Vagina (tissue), 2 donors: ENCODE data around the gene NME5. TPM values are rescaled to one million over a fixed set of nuclear protein-coding genes. Genes with fewer than 3 reads are reported as not detected.

Experiments used
- DNase-seq, 2 donors: peaks; one replicate each; pipeline ENCODE4 v3.0.0-alpha.2; 2017; ENCODE audit errors: extremely low spot score in 2 of 2
- H3K27ac ChIP-seq: fragments of 200-600 bp; sonication (generic); one replicate; pipeline ENCODE4 v1.5.1; 2019
- H3K27me3 ChIP-seq: fragments of 200-600 bp; sonication (generic); one replicate; pipeline ENCODE4 v1.5.1; 2019
- H3K36me3 ChIP-seq, 2 donors: fragments of 200-600 bp; sonication (generic); one replicate each; pipeline ENCODE4 v1.5.1; 2017 to 2019
- H3K4me1 ChIP-seq: fragments of 200-600 bp; sonication (generic); one replicate; pipeline ENCODE4 v1.5.1; 2019
- H3K4me3 ChIP-seq, 2 donors: fragments of 200-600 bp; sonication (generic); 1 replicate in 1 of 2; 2 replicates in 1 of 2; pipeline ENCODE4 v1.5.1; 2016 to 2019
- H3K9me3 ChIP-seq: fragments of 200-600 bp; sonication (generic); one replicate; pipeline ENCODE4 v1.5.1; 2019
- CTCF ChIP-seq, 3 experiments: fragments of 450-650 bp in 2 of 3; fragments of 200-600 bp in 1 of 3; sonication (generic) in 1 of 3; IDR thresholded peaks; one replicate each; pipeline ENCODE4 v1.5.1; 2017 to 2019; ENCODE audit warnings: antibody characterized with exemption in 3 of 3, mild to moderate bottlenecking in 2 of 3, moderate library complexity in 2 of 3
- POLR2A ChIP-seq, 2 donors: fragments of 450-650 bp; IDR thresholded peaks; one replicate each; pipeline ENCODE4 v1.6.1; 2017; ENCODE audit warnings: antibody characterized with exemption in 2 of 2, mild to moderate bottlenecking in 2 of 2, moderate library complexity in 2 of 2
- POLR2AphosphoS5 ChIP-seq, 2 donors: sonication (generic); formaldehyde crosslinking; IDR thresholded peaks; one replicate each; pipeline ENCODE4 v1.9.0; 2017; ENCODE audit warnings: antibody characterized with exemption in 2 of 2, mild to moderate bottlenecking in 2 of 2, low read depth in 1 of 2; ENCODE audit not compliant: insufficient read depth in 1 of 2
- intact Hi-C: fragments of 100-400 bp; cut with DNase I; formaldehyde crosslinking; loops from one replicate; pipeline ENCODE4 v1.15.1; 2023
- total RNA-seq: library from RNA; depleted of rRNA; stranded (reverse); fragments of >200 nt; gene quantifications from one replicate; pipeline ENCODE4 v1.2.3, GENCODE V29; 2016

Gene NME5
- total RNA-seq, 1 donor from 2014 or later = not detected

GRCh38 chr5:138128334-138128733, 10.9 kb downstream of the NME5 start:
- intact Hi-C loops = no loop called here

DNA sequence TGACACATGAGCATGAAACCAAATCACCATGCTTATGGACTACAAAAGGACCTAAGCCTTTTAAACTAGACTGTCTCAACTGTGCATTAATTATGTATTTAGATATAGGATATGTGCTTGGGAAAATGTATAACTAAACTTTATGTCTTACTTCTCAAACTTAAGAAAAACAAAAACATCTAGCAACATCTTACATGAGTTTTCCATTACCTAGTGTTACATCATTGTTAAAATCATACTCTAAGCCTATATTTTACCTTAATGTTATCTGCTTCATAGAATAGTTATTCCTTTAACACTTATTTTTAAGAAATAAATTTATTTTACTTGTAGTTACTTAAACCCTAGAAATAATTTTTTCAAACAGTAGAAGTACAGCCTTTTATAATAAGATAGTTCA, 24.0 kb downstream of the NME5 start:
- TF ChIP-seq POLR2A (IDR thresholded peaks at IDR 0.05) (no peak), POLR2AphosphoS5 (IDR thresholded peaks at IDR 0.05; ENCODE audit: insufficient read depth in 1 of 2, low read depth in 1 of 2) (no peak), CTCF (IDR thresholded peaks at IDR 0.05) (no peak)
- no peaks in the 10 kb centered on the region for H3K4me1 ChIP-seq
- intact Hi-C loops = no loop called here
- no peaks in the 10 kb centered on the region for H3K9me3 ChIP-seq
- no peak for DNase-seq
- no peaks in the 10 kb centered on the region for H3K36me3 ChIP-seq
- H3K27ac ChIP-seq = no peak overlapping the region
- H3K27me3 ChIP-seq = no peaks in the 10 kb centered on the region
- no peak overlapping the region for H3K4me3 ChIP-seq

More at GRCh38 chr5:138128334-138128733, 10.9 kb downstream of the NME5 start:
- TF ChIP-seq POLR2AphosphoS5 (IDR thresholded peaks at IDR 0.05; ENCODE audit: insufficient read depth in 1 of 2, low read depth in 1 of 2) = no peak
- TF ChIP-seq POLR2A (IDR thresholded peaks at IDR 0.05) = no peak
- no peak for TF ChIP-seq CTCF (IDR thresholded peaks at IDR 0.05)
- no peak for DNase-seq
- Histone ChIP-seq H3K4me1 (no peaks in the 10 kb centered on the region), H3K36me3 (no peaks in the 10 kb centered on the region), H3K9me3 (no peaks in the 10 kb centered on the region), H3K4me3 (no peak overlapping the region), H3K27ac (no peak overlapping the region), H3K27me3 (no peaks in the 10 kb centered on the region)

GRCh38 chr5:138111937-138112336, 27.3 kb downstream of the NME5 start:
- DNase-seq = no peak
- Histone ChIP-seq H3K27ac (no peak overlapping the region), H3K27me3 (no peaks in the 10 kb centered on the region), H3K9me3 (no peaks in the 10 kb centered on the region), H3K36me3 (no peaks in the 10 kb centered on the region), H3K4me3 (no peak overlapping the region), H3K4me1 (no peaks in the 10 kb centered on the region)
- no peak for TF ChIP-seq POLR2AphosphoS5 (IDR thresholded peaks at IDR 0.05; ENCODE audit: insufficient read depth in 1 of 2, low read depth in 1 of 2)
- TF ChIP-seq POLR2A (IDR thresholded peaks at IDR 0.05) = no peak
- TF ChIP-seq CTCF (IDR thresholded peaks at IDR 0.05) = no peak
- intact Hi-C loops = no loop called here

DNA sequence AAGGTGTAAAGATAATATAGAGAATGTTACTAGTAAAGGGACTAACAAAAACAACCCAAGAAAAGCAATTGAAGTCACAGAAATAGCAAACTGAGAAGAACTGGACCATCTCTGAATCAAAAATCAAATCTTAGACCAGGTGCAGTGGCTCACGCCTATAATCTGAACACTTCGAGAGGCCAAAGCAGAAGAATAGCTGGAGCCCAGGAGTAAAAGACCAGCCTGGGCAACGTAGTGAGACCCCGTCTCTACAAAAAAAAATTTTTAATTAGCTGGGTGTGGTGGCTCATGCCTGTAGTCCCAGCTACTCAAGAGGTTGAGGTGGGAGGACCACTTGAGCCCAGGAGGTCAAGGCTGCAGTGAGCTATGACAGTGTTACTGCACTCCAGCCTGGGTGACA, 28.0 kb downstream of the NME5 start:
- Histone ChIP-seq H3K27ac (no peak overlapping the region), H3K27me3 (no peaks in the 10 kb centered on the region), H3K4me1 (no peaks in the 10 kb centered on the region), H3K9me3 (no peaks in the 10 kb centered on the region), H3K4me3 (no peak overlapping the region), H3K36me3 (no peaks in the 10 kb centered on the region)
- intact Hi-C loops = no loop called here
- DNase-seq = no peak
- TF ChIP-seq POLR2A (IDR thresholded peaks at IDR 0.05) (no peak), CTCF (IDR thresholded peaks at IDR 0.05) (no peak), POLR2AphosphoS5 (IDR thresholded peaks at IDR 0.05; ENCODE audit: insufficient read depth in 1 of 2, low read depth in 1 of 2) (no peak)

DNA sequence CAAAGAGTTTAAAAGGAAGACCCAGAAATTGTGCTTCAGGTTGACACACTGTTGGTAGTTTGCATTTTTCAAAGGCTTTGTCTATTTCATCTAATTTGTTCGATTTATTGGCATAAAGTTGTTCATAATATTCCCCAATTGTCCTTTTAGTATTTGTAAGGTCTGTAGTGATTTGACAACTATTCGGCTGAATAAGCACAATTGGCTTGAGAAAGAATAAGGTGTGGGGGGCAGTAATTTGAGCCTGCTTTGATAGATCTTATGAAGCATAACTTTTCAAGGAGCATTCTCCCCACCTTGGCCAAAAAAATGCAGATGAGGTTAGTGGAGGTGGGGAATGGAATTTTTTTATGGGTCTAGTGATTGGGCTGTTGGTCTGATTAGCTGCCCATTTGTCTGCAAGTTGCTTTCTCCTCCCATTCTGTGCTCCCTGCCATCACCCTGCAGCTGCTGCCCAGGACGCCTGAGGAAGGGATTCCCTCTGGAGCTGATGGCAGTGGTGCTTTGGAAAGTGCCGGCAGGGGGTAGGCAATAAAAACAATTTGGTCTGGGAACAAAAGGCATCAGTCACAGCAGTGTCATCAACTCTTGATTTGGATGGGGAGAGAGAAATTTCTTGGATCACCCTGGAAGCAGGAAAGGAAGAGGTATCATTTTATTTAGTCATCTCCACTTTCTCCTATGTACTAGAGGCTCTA, 28.8 kb downstream of the NME5 start:
- Histone ChIP-seq H3K27ac (no peak overlapping the region), H3K27me3 (no peaks in the 10 kb centered on the region), H3K4me1 (no peaks in the 10 kb centered on the region), H3K4me3 (no peak overlapping the region), H3K36me3 (no peaks in the 10 kb centered on the region), H3K9me3 (no peaks in the 10 kb centered on the region)
- no peak for TF ChIP-seq POLR2A (IDR thresholded peaks at IDR 0.05)
- TF ChIP-seq CTCF (IDR thresholded peaks at IDR 0.05) = no peak
- TF ChIP-seq POLR2AphosphoS5 (IDR thresholded peaks at IDR 0.05; ENCODE audit: insufficient read depth in 1 of 2, low read depth in 1 of 2) = no peak
- DNase-seq = no peak
- intact Hi-C loops = no loop called here
